ENCODE measurements around the gene CDC14A.

CDC14A gene

GRCh38 chr1:100502052-100502792 is 149.9 kb downstream of the CDC14A start:
- no peak for DNase-seq (ENCODE audit: low read depth)
- H3K4me3 ChIP-seq (ENCODE audit: low read length) = no peak overlapping the region
- TF ChIP-seq, protein P1, sequence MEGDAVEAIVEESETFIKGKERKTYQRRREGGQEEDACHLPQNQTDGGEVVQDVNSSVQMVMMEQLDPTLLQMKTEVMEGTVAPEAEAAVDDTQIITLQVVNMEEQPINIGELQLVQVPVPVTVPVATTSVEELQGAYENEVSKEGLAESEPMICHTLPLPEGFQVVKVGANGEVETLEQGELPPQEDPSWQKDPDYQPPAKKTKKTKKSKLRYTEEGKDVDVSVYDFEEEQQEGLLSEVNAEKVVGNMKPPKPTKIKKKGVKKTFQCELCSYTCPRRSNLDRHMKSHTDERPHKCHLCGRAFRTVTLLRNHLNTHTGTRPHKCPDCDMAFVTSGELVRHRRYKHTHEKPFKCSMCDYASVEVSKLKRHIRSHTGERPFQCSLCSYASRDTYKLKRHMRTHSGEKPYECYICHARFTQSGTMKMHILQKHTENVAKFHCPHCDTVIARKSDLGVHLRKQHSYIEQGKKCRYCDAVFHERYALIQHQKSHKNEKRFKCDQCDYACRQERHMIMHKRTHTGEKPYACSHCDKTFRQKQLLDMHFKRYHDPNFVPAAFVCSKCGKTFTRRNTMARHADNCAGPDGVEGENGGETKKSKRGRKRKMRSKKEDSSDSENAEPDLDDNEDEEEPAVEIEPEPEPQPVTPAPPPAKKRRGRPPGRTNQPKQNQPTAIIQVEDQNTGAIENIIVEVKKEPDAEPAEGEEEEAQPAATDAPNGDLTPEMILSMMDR (conservative IDR thresholded peaks at IDR 0.05; ENCODE audit: low read length) = no peak

DNA sequence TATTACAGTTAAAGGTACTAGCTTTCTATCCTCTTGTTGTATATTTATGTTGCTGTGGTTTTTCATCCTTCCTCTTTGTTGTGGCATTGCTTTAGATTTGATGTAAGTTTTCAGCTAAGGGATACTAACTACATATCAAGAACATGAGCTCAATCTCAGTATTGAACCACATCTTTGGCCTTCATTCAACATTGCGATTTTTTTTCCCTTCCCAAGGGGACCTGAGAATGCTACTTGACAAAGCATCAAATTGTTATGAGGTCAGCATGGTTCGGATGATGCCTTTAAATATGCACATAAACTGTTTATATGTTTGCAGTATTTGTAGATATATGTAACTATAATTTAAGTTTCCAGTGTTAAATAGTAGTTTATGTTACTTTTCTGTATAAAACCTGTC is 153.9 kb downstream of the CDC14A start:
- peak; percentile 18 for DNase-seq (ENCODE audit: low read depth)
- H3K4me3 ChIP-seq (ENCODE audit: low read length) = no peak overlapping the region
- TF ChIP-seq, protein P1 (conservative IDR thresholded peaks at IDR 0.05; ENCODE audit: low read length) = no peak

DNA sequence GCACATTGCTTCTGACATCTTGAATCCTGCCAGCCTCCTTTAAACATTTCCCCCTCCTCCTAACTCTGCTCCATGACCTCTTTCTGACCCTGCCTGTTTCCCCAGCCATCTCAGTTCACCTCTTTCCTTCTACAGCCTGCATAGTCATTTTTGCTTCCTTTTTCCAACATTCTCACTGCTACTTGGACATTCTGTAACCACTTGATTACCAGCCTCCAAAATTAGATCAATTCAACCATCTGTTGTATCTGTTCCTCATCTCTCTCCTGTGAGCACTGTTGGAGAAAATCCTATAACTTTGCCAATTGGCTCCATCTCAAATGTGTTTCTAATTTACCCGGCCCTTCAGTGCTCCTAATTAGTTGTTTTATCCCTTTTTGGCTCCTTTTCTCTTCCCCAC is 158.1 kb downstream of the CDC14A start:
- TF ChIP-seq, protein P1 (conservative IDR thresholded peaks at IDR 0.05; ENCODE audit: low read length) = no peak
- peak; percentile 13 for DNase-seq (ENCODE audit: low read depth)
- no peak overlapping the region for H3K4me3 ChIP-seq (ENCODE audit: low read length)

DNA sequence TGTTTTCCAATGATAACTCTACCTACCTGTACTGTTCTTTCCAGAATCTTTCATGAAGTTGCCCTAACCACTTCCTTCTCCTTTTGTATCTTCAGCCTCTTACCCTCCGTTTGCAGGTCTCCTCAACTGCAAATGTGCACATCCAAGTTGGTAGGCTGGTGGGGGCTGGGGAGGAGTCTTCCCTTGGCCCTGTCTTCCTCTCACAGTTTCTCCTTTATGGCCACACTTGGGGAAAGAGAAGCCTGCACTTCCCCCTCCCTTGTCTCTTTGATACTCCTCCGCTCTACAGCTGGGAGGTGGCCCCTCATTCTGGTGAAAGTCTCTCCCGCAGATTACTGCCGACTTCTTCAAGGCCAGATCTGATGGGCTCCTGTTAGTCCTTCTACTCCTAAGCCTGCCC is 158.8 kb downstream of the CDC14A start:
- DNase-seq (ENCODE audit: low read depth) = no peak
- TF ChIP-seq, protein P1 (conservative IDR thresholded peaks at IDR 0.05; ENCODE audit: low read length) = no peak
- H3K4me3 ChIP-seq (ENCODE audit: low read length) = no peak overlapping the region

DNA sequence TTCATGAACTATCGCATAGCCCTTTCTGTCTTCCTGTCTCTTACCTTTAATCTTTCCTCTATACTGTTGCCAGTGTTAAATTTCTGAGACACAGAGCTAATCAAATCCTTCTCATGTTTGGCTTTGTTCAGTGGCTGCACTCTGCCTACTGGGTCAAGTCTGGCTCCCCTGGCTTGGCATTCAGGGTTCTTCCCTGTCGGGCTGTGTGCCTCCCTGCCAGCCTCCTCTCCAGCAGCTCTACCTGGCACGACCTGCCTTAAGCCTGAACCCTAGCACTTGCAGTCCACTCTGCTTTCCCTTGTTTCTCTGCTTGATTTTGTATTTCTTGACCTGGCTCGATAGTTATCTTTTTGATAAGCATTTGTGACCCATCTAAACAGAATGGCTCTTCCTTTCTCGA is 159.5 kb downstream of the CDC14A start:
- TF ChIP-seq, protein P1 (conservative IDR thresholded peaks at IDR 0.05; ENCODE audit: low read length) = no peak
- H3K4me3 ChIP-seq (ENCODE audit: low read length) = no peak overlapping the region
- DNase-seq (ENCODE audit: low read depth) = no peak

DNA sequence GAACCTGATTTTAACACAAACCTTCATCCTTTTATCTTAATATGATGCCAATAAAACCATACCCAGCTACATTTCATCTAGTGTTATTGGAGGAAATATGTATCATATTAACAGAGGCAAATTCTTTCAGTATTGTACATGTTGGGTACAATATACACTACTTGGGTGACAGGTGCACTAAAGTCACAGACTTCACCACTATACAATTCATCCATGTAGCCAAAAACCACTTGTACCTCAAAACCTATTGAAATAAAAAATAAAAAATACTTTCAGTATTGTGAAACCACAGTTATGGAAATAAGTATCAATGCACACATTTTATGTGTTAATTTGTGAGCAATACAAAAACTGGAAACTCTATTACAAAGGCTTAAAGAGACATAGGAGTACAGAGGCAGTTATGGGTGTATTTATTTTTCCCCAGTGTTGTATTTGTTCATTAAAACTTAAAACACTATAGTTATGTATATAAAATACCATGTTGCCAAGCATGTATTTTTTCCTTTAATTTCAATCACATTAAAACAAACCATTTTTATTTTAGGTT is 160.6 kb downstream of the CDC14A start:
- TF ChIP-seq, protein P1 (conservative IDR thresholded peaks at IDR 0.05; ENCODE audit: low read length) = no peak
- no peak overlapping the region for H3K4me3 ChIP-seq (ENCODE audit: low read length)
- DNase-seq (ENCODE audit: low read depth) = no peak

- TF ChIP-seq, protein P1 (conservative IDR thresholded peaks at IDR 0.05; ENCODE audit: low read length) = no peak
- no peak overlapping the region for H3K4me3 ChIP-seq (ENCODE audit: low read length)
- DNase-seq (ENCODE audit: low read depth) = no peak
These were observed 164.6 kb downstream of the CDC14A start for GRCh38 chr1:100516857-100517256.
